ENCODE results near the gene ATXN3L.

ATXN3L gene
- 0 reads per million in 9 experiments for total RNA-seq

GRCh38 chrX:13319953-13320352 is at the start of gene ATXN3L:
TSS of gene ATXN3L (minus strand) at chrX:13320053. CDS start at chrX:13319934, 119 bp downstream.
- no peaks in the 10 kb centered on the region for H3K4me1 Mint-ChIP-seq (ENCODE audit: low read depth in 2 of 2)
- H3K36me3 Mint-ChIP-seq (ENCODE audit: insufficient read depth): no peaks in the 10 kb centered on the region
- DNase-seq (no peak), ATAC-seq (replicated peaks) (no peak)
- no peak within 1 kb of the TSS for H3K27ac Mint-ChIP-seq
- no peaks in the 10 kb centered on the region for H3K27me3 Mint-ChIP-seq
- H3K9me3 Mint-ChIP-seq: no peaks in the 10 kb centered on the region
- H3K4me3 Mint-ChIP-seq: no peak within 1 kb of the TSS

DNA sequence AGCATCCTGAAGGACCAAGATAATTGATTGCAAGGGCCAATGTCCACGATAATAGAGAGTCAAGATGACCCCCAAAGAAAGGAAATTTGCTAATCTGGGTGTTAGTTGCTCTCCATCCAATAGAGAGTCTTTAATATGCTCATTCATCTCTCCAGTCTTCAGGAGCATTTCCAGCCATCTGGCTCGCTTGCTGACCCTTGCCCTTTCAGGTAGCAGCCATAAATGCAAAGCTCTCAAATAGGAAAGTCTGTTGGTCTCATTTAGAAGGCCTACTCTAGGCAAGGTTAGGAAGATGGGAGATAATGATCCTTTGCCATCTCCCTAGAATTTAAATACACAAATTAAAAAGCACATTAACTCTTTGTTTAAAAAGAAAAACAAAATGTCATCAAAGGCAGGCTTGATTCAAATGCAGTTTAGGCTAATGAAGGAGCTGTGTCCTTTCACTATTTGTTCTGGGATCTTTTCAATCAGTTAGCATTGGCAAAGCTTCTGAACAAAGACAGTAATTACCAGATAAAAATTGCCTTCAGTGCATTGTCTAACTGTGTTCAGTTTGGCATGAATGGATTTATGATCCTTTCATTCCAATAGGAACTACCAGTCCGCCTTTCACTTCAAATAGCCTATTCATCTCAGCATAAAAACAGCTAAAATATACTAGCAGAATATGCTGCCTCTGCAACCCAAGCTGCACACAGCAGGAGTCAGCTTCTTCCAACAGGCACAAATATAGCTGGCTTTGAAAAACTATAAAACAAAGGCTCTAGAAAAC is 49.6 kb upstream of the ATXN3L start:
- Mint-ChIP-seq H3K27me3 (no peaks in the 10 kb centered on the region), H3K9me3 (no peaks in the 10 kb centered on the region), H3K27ac (no peak overlapping the region), H3K36me3 (ENCODE audit: insufficient read depth) (no peaks in the 10 kb centered on the region), H3K4me3 (no peak overlapping the region), H3K4me1 (ENCODE audit: low read depth in 2 of 2) (peaks cover 0 to 5% of the 10 kb centered on the region in 2 donors)
- ATAC-seq (replicated peaks) (no peak), DNase-seq (no peak)

DNA sequence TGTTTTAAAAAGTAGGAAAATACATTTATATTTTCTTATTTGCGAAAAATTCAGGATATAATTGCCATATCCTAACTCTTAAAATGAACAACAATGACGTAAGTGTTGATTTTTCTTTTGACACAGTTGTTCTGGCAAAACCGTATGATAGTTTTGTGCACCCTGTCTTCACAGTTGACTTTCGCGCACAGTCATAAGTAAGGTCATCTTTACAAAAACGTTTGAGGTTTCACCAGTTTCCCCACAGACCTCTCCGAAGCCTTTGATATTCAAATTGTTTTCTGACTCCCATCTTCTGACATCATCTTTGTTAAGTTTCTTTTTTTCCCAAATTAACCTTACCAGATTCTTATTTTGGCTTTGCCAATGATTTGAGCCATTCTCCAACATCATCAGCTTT is 48.1 kb upstream of the ATXN3L start:
- DNase-seq: no peak
- H3K4me1 Mint-ChIP-seq (ENCODE audit: low read depth in 2 of 2): peaks cover 0 to 5% of the 10 kb centered on the region in 2 donors
- H3K4me3 Mint-ChIP-seq: peak overlapping the region in 1 of 2 donors; percentile 2
- ATAC-seq (replicated peaks): peak; percentile 80
- H3K27me3 Mint-ChIP-seq: no peaks in the 10 kb centered on the region
- no peaks in the 10 kb centered on the region for H3K36me3 Mint-ChIP-seq (ENCODE audit: insufficient read depth)
- peak overlapping the region in 1 of 2 donors; percentile 44 for H3K27ac Mint-ChIP-seq
- no peaks in the 10 kb centered on the region for H3K9me3 Mint-ChIP-seq

- no peak for DNase-seq
- Mint-ChIP-seq H3K4me1 (ENCODE audit: low read depth in 2 of 2) (peaks cover 0 to 5% of the 10 kb centered on the region in 2 donors), H3K36me3 (ENCODE audit: insufficient read depth) (no peaks in the 10 kb centered on the region), H3K4me3 (no peak overlapping the region), H3K27ac (no peak overlapping the region), H3K9me3 (no peaks in the 10 kb centered on the region), H3K27me3 (no peaks in the 10 kb centered on the region)
- ATAC-seq (replicated peaks): no peak
These were observed 46.8 kb upstream of the ATXN3L start for GRCh38 chrX:13366698-13367097.

- no peak for ATAC-seq (replicated peaks)
- Mint-ChIP-seq H3K27me3 (no peaks in the 10 kb centered on the region), H3K9me3 (no peaks in the 10 kb centered on the region), H3K4me3 (no peak overlapping the region), H3K27ac (no peak overlapping the region), H3K36me3 (ENCODE audit: insufficient read depth) (no peaks in the 10 kb centered on the region), H3K4me1 (ENCODE audit: low read depth in 2 of 2) (peaks cover 0 to 5% of the 10 kb centered on the region in 2 donors)
- no peak for DNase-seq
These were observed 45.3 kb upstream of the ATXN3L start for GRCh38 chrX:13365161-13365560.

DNA sequence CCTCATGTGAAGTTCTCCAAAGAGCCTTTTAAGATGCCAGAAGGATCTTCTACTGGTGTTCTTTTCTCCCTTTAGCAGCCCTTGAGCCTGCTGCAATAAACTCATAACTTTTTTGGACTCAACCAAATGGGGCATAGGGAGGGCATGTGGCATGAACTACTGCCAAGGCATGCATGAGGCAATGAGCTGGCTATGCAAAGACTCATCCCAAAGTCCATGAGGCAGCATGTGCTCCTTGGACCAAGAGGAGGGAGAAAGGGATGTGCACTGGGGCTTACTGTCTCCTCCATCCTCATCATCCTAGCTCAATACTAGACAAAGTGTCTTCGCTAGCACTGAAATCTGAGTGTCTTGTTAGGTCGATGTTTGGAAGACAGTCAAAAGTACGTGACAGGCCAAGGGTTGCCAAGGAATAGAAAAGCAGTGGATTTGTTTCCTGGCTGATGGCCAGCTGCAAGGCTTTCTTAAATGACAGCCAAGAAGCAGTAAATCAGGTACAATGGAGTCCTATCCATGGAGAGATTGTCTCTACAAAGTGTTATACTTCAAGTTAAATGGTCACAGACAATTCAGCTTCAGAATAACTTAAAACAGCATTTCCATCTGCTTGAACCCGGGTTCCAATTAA is 44.5 kb upstream of the ATXN3L start:
- no peak overlapping the region for H3K4me3 Mint-ChIP-seq

GRCh38 chrX:13360146-13360545 is 40.3 kb upstream of the ATXN3L start:
- Mint-ChIP-seq H3K9me3 (no peaks in the 10 kb centered on the region), H3K4me1 (ENCODE audit: low read depth in 2 of 2) (no peaks in the 10 kb centered on the region), H3K4me3 (no peak overlapping the region), H3K36me3 (ENCODE audit: insufficient read depth) (no peaks in the 10 kb centered on the region), H3K27me3 (no peaks in the 10 kb centered on the region), H3K27ac (no peak overlapping the region)
- DNase-seq (no peak), ATAC-seq (replicated peaks) (no peak)

More for the DNA sequence above, 44.5 kb upstream of the ATXN3L start:
- DNase-seq (no peak), ATAC-seq (replicated peaks) (no peak)
- no peaks in the 10 kb centered on the region for H3K36me3 Mint-ChIP-seq (ENCODE audit: insufficient read depth)
- no peaks in the 10 kb centered on the region for H3K9me3 Mint-ChIP-seq
- no peaks in the 10 kb centered on the region for H3K27me3 Mint-ChIP-seq
- H3K4me1 Mint-ChIP-seq (ENCODE audit: low read depth in 2 of 2): peaks cover 0 to 5% of the 10 kb centered on the region in 2 donors
- H3K27ac Mint-ChIP-seq: no peak overlapping the region

GRCh38 chrX:13357925-13358324 is 38.1 kb upstream of the ATXN3L start:
- Mint-ChIP-seq H3K27ac (no peak overlapping the region), H3K4me1 (ENCODE audit: low read depth in 2 of 2) (no peaks in the 10 kb centered on the region), H3K9me3 (no peaks in the 10 kb centered on the region), H3K4me3 (no peak overlapping the region), H3K27me3 (no peaks in the 10 kb centered on the region), H3K36me3 (ENCODE audit: insufficient read depth) (no peaks in the 10 kb centered on the region)
- no peak for DNase-seq
- no peak for ATAC-seq (replicated peaks)

- Mint-ChIP-seq H3K36me3 (ENCODE audit: insufficient read depth) (no peaks in the 10 kb centered on the region), H3K4me1 (ENCODE audit: low read depth in 2 of 2) (no peaks in the 10 kb centered on the region), H3K27me3 (no peaks in the 10 kb centered on the region), H3K9me3 (no peaks in the 10 kb centered on the region), H3K4me3 (no peak overlapping the region), H3K27ac (no peak overlapping the region)
- DNase-seq (no peak), ATAC-seq (replicated peaks) (no peak)
These were observed 26.8 kb upstream of the ATXN3L start for GRCh38 chrX:13346646-13347045.

DNA sequence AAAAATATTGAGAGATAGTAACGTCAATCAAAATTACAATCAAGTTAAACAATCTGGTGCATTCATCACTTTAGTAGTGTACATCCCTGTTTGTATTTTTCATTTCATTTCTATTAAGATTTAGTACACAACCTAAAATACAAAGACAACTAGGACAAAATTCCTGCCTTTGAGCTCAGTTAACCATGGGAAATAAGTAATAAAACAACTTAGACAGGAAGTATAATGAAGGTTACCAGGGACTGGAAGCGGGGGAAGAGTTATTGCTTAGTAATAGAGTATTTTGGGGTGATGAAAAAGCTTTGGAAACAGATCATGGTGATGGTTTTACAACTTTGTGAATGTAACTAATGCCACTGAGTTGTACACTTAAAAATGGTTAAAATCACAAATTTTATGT is 25.6 kb upstream of the ATXN3L start:
- Mint-ChIP-seq H3K4me1 (ENCODE audit: low read depth in 2 of 2) (no peaks in the 10 kb centered on the region), H3K4me3 (no peak overlapping the region), H3K27ac (no peak overlapping the region), H3K9me3 (no peaks in the 10 kb centered on the region), H3K27me3 (no peaks in the 10 kb centered on the region), H3K36me3 (ENCODE audit: insufficient read depth) (no peaks in the 10 kb centered on the region)
- ATAC-seq (replicated peaks) (no peak), DNase-seq (no peak)

DNA sequence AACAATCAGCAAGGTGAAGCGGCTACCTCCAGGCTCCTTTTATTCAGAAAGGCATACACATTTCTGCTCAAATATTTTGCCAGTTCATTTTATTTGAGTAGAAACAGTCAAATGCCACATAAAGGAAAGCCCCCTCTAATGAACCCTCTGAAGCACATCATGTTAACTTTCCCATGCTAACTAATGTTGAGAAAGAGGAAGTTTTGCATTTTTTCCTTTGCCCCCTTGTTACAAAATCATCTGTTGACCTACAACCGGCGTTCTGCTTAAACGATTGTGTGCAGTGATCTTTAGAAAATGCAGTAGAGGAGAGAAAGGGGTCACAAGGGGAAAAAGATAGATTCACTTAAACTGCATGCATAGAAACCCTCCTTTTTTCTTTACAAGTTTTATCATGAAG is 25.2 kb upstream of the ATXN3L start:
- Mint-ChIP-seq H3K4me1 (ENCODE audit: low read depth in 2 of 2) (no peaks in the 10 kb centered on the region), H3K27ac (no peak overlapping the region), H3K9me3 (no peaks in the 10 kb centered on the region), H3K27me3 (no peaks in the 10 kb centered on the region), H3K36me3 (ENCODE audit: insufficient read depth) (no peaks in the 10 kb centered on the region), H3K4me3 (no peak overlapping the region)
- no peak for DNase-seq
- ATAC-seq (replicated peaks): no peak

DNA sequence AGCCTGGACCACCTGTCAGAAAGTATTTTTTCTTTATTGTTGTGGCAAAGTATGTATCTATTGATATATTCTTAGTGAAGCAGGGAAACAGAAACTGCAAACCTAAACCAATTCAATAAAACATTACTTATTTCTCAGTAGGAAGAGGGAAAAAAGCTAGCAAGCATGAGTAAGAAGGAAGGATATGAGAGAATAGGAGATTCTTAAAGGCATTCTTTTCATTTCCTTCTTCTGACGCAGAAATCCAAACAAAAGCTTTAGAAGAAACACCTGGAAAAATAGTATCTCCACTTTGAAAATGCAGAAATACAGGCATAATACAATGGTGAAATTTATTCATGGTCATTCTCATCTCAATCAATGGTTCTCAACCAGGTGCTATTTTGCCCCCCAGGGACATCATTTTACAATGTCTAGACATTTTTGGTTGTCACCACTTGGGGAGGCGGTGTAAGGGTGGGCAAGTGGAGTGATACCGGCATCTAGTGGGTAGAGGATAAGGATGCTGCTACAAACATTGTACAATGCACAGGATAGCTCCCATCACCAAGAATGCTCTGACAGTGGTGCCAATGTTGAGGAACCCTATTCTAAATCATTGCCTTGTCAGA is 21.7 kb upstream of the ATXN3L start:
- ATAC-seq (replicated peaks): no peak
- H3K9me3 Mint-ChIP-seq: no peaks in the 10 kb centered on the region
- H3K4me3 Mint-ChIP-seq: no peak overlapping the region
- H3K27ac Mint-ChIP-seq: no peak overlapping the region
- no peaks in the 10 kb centered on the region for H3K4me1 Mint-ChIP-seq (ENCODE audit: low read depth in 2 of 2)
- DNase-seq: no peak
- peaks cover 3% of the 10 kb centered on the region for H3K36me3 Mint-ChIP-seq (ENCODE audit: insufficient read depth)
- H3K27me3 Mint-ChIP-seq: no peaks in the 10 kb centered on the region

DNA sequence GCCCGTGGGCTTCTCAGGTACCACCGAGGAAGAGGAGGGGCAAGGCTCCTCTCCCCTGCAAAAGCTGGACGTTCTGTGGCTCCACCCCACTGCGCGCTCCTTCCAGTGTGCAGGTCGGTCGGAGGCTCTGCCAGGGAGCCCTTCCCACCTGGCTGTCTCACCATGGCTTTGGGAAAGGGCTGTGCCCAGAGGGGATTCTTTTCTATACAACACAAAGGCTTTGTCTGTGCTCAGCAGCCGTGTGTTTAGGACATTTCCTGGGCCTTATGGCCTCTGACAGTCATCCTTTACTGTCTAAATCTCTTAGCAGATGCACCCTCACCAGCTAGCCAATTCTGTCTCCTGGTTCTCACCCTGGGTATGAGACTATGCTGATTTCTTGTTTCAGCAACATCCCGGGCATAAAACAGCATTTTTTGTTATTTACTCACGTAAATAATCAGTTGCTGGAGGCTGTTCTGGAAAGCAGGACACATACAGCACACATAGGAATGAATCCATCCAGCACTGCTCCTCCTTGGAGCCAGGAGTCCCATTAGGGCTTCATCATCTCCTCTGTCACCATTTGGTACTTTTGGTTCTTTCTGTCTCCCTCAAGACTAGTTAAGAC is 20.4 kb upstream of the ATXN3L start:
- no peak overlapping the region for H3K4me3 Mint-ChIP-seq
- no peaks in the 10 kb centered on the region for H3K27me3 Mint-ChIP-seq
- ATAC-seq (replicated peaks) (no peak), DNase-seq (no peak)
- no peaks in the 10 kb centered on the region for H3K9me3 Mint-ChIP-seq
- peaks cover 3% of the 10 kb centered on the region for H3K36me3 Mint-ChIP-seq (ENCODE audit: insufficient read depth)
- no peaks in the 10 kb centered on the region for H3K4me1 Mint-ChIP-seq (ENCODE audit: low read depth in 2 of 2)
- H3K27ac Mint-ChIP-seq: no peak overlapping the region
